HFFc6 (cell line): ENCODE data around the gene LHX2. TPM values are rescaled to one million over a fixed set of nuclear protein-coding genes. Genes with fewer than 3 reads are reported as not detected.

ENCODE experiments used
- DNase-seq: peaks from one replicate; pipeline ENCODE4 v3.0.0-alpha.2; 2018
- H3K27ac Mint-ChIP-seq: 2 replicates; pipeline ENCODE4 v1.8.0; 2020; ENCODE audit warnings: mild to moderate bottlenecking, mixed read lengths
- H3K27me3 Mint-ChIP-seq: 2 replicates; pipeline ENCODE4 v1.8.0; 2021; ENCODE audit warnings: mild to moderate bottlenecking, moderate library complexity, mixed read lengths; ENCODE audit not compliant: insufficient read depth
- H3K36me3 Mint-ChIP-seq: 2 replicates; pipeline ENCODE4 v1.8.0; 2021; ENCODE audit warnings: low read depth, mixed read lengths
- H3K4me1 Mint-ChIP-seq: 2 replicates; pipeline ENCODE4 v1.8.0; 2020; ENCODE audit warnings: low read depth, mixed read lengths
- H3K4me3 Mint-ChIP-seq: 2 replicates; pipeline ENCODE4 v1.8.0; 2020; ENCODE audit warnings: mild to moderate bottlenecking, moderate library complexity, mixed read lengths
- H3K9me3 Mint-ChIP-seq: 2 replicates; pipeline ENCODE4 v1.8.0; 2020; ENCODE audit warnings: mild to moderate bottlenecking, mixed read lengths
- CTCF ChIP-seq: fragments of 200-600 bp; sonication (generic); IDR thresholded peaks from 2 replicates; pipeline ENCODE4 v1.5.0; 2021; ENCODE audit warnings: antibody characterized with exemption, mild to moderate bottlenecking
- total RNA-seq, 6 experiments: library from RNA; stranded (reverse); fragmentation: NEBNext Ultra II Directional; extraction: Animal tissue kit (Norgen Biotek cat#: 25700); gene quantifications; 2 replicates in 1 of 6; 3 replicates in 5 of 6; pipeline ENCODE4 v1.2.3, GENCODE V29; 2021

LHX2 gene
- total RNA-seq, 6 experiments from 2014 or later, result not detected

GRCh38 chr9:124000161-124000783 is 11.3 kb upstream of the LHX2 start:
- no peaks in the 10 kb centered on the region for H3K36me3 Mint-ChIP-seq
- H3K4me1 Mint-ChIP-seq, result peaks cover 6% of the 10 kb centered on the region
- peak overlapping the region; percentile 44 for H3K4me3 Mint-ChIP-seq
- peaks cover 70% of the 10 kb centered on the region for H3K27me3 Mint-ChIP-seq
- no peak for DNase-seq
- no peak for TF ChIP-seq CTCF
- no peaks in the 10 kb centered on the region for H3K9me3 Mint-ChIP-seq
- H3K27ac Mint-ChIP-seq, result no peak overlapping the region

- no peak for TF ChIP-seq CTCF
- no peak for DNase-seq
- Mint-ChIP-seq H3K9me3 (no peaks in the 10 kb centered on the region), H3K27me3 (peaks cover 70% of the 10 kb centered on the region), H3K27ac (no peak overlapping the region), H3K4me1 (peaks cover 6% of the 10 kb centered on the region), H3K4me3 (peak overlapping the region; percentile 44), H3K36me3 (no peaks in the 10 kb centered on the region)
Observed at GRCh38 chr9:124000784-124001457, 10.6 kb upstream of the LHX2 start.

- H3K4me3 Mint-ChIP-seq, result no peak overlapping the region
Observed at GRCh38 chr9:124001458-124001799, 10.1 kb upstream of the LHX2 start.

GRCh38 chr9:124001866-124002525 is 9.6 kb upstream of the LHX2 start:
- H3K9me3 Mint-ChIP-seq, result no peaks in the 10 kb centered on the region
- peaks cover 72% of the 10 kb centered on the region for H3K27me3 Mint-ChIP-seq
- no peak overlapping the region for H3K27ac Mint-ChIP-seq
- no peak for TF ChIP-seq CTCF
- no peak overlapping the region for H3K4me3 Mint-ChIP-seq
- H3K4me1 Mint-ChIP-seq, result peaks cover 6% of the 10 kb centered on the region
- no peak for DNase-seq
- H3K36me3 Mint-ChIP-seq, result no peaks in the 10 kb centered on the region

More at GRCh38 chr9:124001458-124001799, 10.1 kb upstream of the LHX2 start:
- no peak for DNase-seq
- Mint-ChIP-seq H3K9me3 (no peaks in the 10 kb centered on the region), H3K27me3 (peaks cover 71% of the 10 kb centered on the region), H3K4me1 (peaks cover 6% of the 10 kb centered on the region), H3K27ac (no peak overlapping the region), H3K36me3 (no peaks in the 10 kb centered on the region)
- no peak for TF ChIP-seq CTCF

- Mint-ChIP-seq H3K27me3 (peaks cover 67% of the 10 kb centered on the region), H3K4me1 (peaks cover 13% of the 10 kb centered on the region), H3K36me3 (no peaks in the 10 kb centered on the region), H3K9me3 (no peaks in the 10 kb centered on the region), H3K4me3 (no peak overlapping the region), H3K27ac (no peak overlapping the region)
- TF ChIP-seq CTCF, result no peak
- no peak for DNase-seq
Observed at GRCh38 chr9:124003636-124004349, 7.8 kb upstream of the LHX2 start.
